Fibroblast of lung (primary cell): Measurements from ENCODE around the gene MXRA7. TPM values are rescaled to one million over a fixed set of nuclear protein-coding genes. Genes with fewer than 3 reads are reported as not detected.

Experiments used
- DNase-seq, 2 donors: peaks; one replicate each; pipeline versions ENCODE4 v3.0.0 to v3.0.0-alpha.2; 2010; ENCODE audit warnings: low read depth in 2 of 2
- H2AFZ ChIP-seq: 2 replicates; pipeline ENCODE4 v1.5.1; 2012; ENCODE audit warnings: low read length, control low read depth, inconsistent platforms
- H3K27ac ChIP-seq: 2 replicates; pipeline ENCODE4 v1.5.1; 2011; ENCODE audit warnings: low read length, control low read depth; ENCODE audit not compliant: insufficient read depth
- H3K27me3 ChIP-seq: 2 replicates; pipeline ENCODE4 v1.5.1; 2011; ENCODE audit warnings: mild to moderate bottlenecking, low read length; ENCODE audit not compliant: control insufficient read depth, insufficient read depth
- H3K36me3 ChIP-seq: 2 replicates; pipeline ENCODE4 v1.5.1; 2011; ENCODE audit warnings: low read length; ENCODE audit not compliant: control insufficient read depth, insufficient read depth
- H3K4me1 ChIP-seq: 2 replicates; pipeline ENCODE4 v1.5.1; 2011; ENCODE audit warnings: low read length; ENCODE audit not compliant: control insufficient read depth, insufficient read depth; ENCODE audit errors: extremely low read depth
- H3K4me2 ChIP-seq: 2 replicates; pipeline ENCODE4 v1.5.1; 2011; ENCODE audit warnings: low read length, control low read depth; ENCODE audit not compliant: insufficient read depth; ENCODE audit errors: extremely low read depth
- H3K4me3 ChIP-seq, 4 experiments: fragments of 200-600 bp in 1 of 4; sonication (generic) in 1 of 4; replicated peaks in 1 of 4; 2 replicates each; pipeline ENCODE4 v1.5.1; 2011 to 2016; ENCODE audit warnings: low read length in 4 of 4, low read depth in 3 of 4, mild to moderate bottlenecking in 3 of 4, control low read depth in 2 of 4, inconsistent platforms in 1 of 4, mixed read lengths in 1 of 4; ENCODE audit not compliant: insufficient read depth in 1 of 4; ENCODE audit errors: control extremely low read depth in 1 of 4
- H3K79me2 ChIP-seq: 2 replicates; pipeline ENCODE4 v1.5.1; 2012; ENCODE audit warnings: mild to moderate bottlenecking, low read length, inconsistent platforms; ENCODE audit not compliant: control insufficient read depth, insufficient read depth
- H3K9ac ChIP-seq: 2 replicates; pipeline ENCODE4 v1.5.1; 2011; ENCODE audit warnings: mild to moderate bottlenecking, low read length, control low read depth; ENCODE audit not compliant: insufficient read depth
- H3K9me3 ChIP-seq: 2 replicates; pipeline ENCODE4 v1.5.1; 2012; ENCODE audit warnings: low read depth, low read length; ENCODE audit not compliant: control insufficient read depth, insufficient read depth
- H4K20me1 ChIP-seq: 2 replicates; pipeline ENCODE4 v1.5.1; 2011; ENCODE audit warnings: low read length; ENCODE audit not compliant: control insufficient read depth, insufficient read depth; ENCODE audit errors: extremely low read depth
- CTCF ChIP-seq, 2 donors: IDR thresholded peaks in 1 of 2; conservative IDR thresholded peaks in 1 of 2; 1 replicate in 1 of 2; 2 replicates in 1 of 2; pipeline ENCODE4 v1.5.1; 2011 to 2012; ENCODE audit warnings: low read length in 2 of 2, control low read depth in 1 of 2, inconsistent platforms in 1 of 2, low read depth in 1 of 2, mild to moderate bottlenecking in 1 of 2
- EZH2 ChIP-seq: IDR thresholded peaks from 2 replicates; pipeline ENCODE4 v1.5.1; 2012; ENCODE audit warnings: low read length, control low read depth, mild to moderate bottlenecking; ENCODE audit errors: missing control alignments
- polyA plus RNA-seq, 2 donors: library from polyadenylated mRNA; depleted of rRNA in 1 of 2; stranded (reverse) in 1 of 2; unstranded in 1 of 2; fragments of >200 nt; gene quantifications; 2 replicates each; pipeline ENCODE4 v1.2.1, GENCODE V29; 2011 to 2012; ENCODE audit warnings: missing spikeins in 1 of 2
- total RNA-seq: library from RNA; depleted of rRNA; stranded (reverse); fragments of >200 nt; gene quantifications from 2 replicates; pipeline ENCODE4 v1.2.1, GENCODE V29; 2014

Gene MXRA7
- total and polyA plus RNA-seq, 2 donors (not counting 1 experiment from before 2014, with no cell fraction given), result 127 to 307 TPM

- Histone ChIP-seq H2AFZ (no peak overlapping the region), H3K9me3 (no peaks in the 10 kb centered on the region), H3K27me3 (no peaks in the 10 kb centered on the region), H3K36me3 (peaks cover 2% of the 10 kb centered on the region), H3K9ac (no peak overlapping the region), H3K4me1 (peaks cover 9% of the 10 kb centered on the region), H3K27ac (no peak overlapping the region), H3K4me2 (no peak overlapping the region), H3K79me2 (no peaks in the 10 kb centered on the region), H3K4me3 (no peak overlapping the region), H4K20me1 (no peaks in the 10 kb centered on the region)
- DNase-seq, result no peak
- TF ChIP-seq CTCF (conservative IDR thresholded peaks at IDR 0.05 in 1 of 2, IDR thresholded peaks at IDR 0.05 in 1 of 2; ENCODE audit: low read depth in 1 of 2, low read length in 2 of 2), result no peak
- no peak for TF ChIP-seq EZH2
Observed at GRCh38 chr17:76670718-76671122, 40.0 kb downstream of the MXRA7 start.

GRCh38 chr17:76670020-76670717 is 40.6 kb downstream of the MXRA7 start:
- H3K4me3 ChIP-seq, result no peak overlapping the region
- H2AFZ ChIP-seq, result no peak overlapping the region
- TF ChIP-seq CTCF (conservative IDR thresholded peaks at IDR 0.05 in 1 of 2, IDR thresholded peaks at IDR 0.05 in 1 of 2; ENCODE audit: low read depth in 1 of 2, low read length in 2 of 2), result no peak
- TF ChIP-seq EZH2, result no peak
- H3K9me3 ChIP-seq, result no peaks in the 10 kb centered on the region
- H4K20me1 ChIP-seq, result no peaks in the 10 kb centered on the region
- DNase-seq, result no peak
- H3K27ac ChIP-seq, result no peak overlapping the region
- peaks cover 2% of the 10 kb centered on the region for H3K36me3 ChIP-seq
- no peaks in the 10 kb centered on the region for H3K27me3 ChIP-seq
- no peak overlapping the region for H3K9ac ChIP-seq
- H3K4me1 ChIP-seq, result peaks cover 9% of the 10 kb centered on the region
- no peaks in the 10 kb centered on the region for H3K79me2 ChIP-seq
- no peak overlapping the region for H3K4me2 ChIP-seq

GRCh38 chr17:76667786-76668453 is 42.8 kb downstream of the MXRA7 start:
- no peak overlapping the region for H3K27ac ChIP-seq
- peaks cover 6% of the 10 kb centered on the region for H3K27me3 ChIP-seq

More at GRCh38 chr17:76667786-76668453, 42.8 kb downstream of the MXRA7 start:
- Histone ChIP-seq H4K20me1 (no peaks in the 10 kb centered on the region), H3K4me2 (no peak overlapping the region), H3K36me3 (no peaks in the 10 kb centered on the region), H3K4me3 (no peak overlapping the region), H3K4me1 (peaks cover 6% of the 10 kb centered on the region), H2AFZ (no peak overlapping the region), H3K9ac (no peak overlapping the region), H3K79me2 (no peaks in the 10 kb centered on the region), H3K9me3 (no peaks in the 10 kb centered on the region)
- no peak for TF ChIP-seq EZH2
- TF ChIP-seq CTCF (conservative IDR thresholded peaks at IDR 0.05 in 1 of 2, IDR thresholded peaks at IDR 0.05 in 1 of 2; ENCODE audit: low read depth in 1 of 2, low read length in 2 of 2), result no peak
- peak in 1 of 2 donors; percentile 12 for DNase-seq
